HCT116 (cell line): ENCODE data around the gene ADORA1. TPM values are rescaled to one million over a fixed set of nuclear protein-coding genes. Genes with fewer than 3 reads are reported as not detected.

Experiments
- ATAC-seq: fragments of 200-7000 bp; cut with Tn5 transposase; 2 replicates; pipeline ENCODE4 v1.9.1; 2020; ENCODE audit warnings: mild to moderate bottlenecking, moderate library complexity
- BruUV-seq: library from RNA; stranded (reverse); fragments of 400-500 nt; replicated peaks from 2 replicates; lab custom pipeline; 2021; lab: Mats Ljungman, UMichigan
- CTCF ChIA-PET: fragments of 300-600 bp; sonication (Branson Sonifier 250); formaldehyde crosslinking; loops from one replicate; lab custom pipeline; 2021; ENCODE audit warnings: antibody characterized with exemption; lab: Charles Lee
- POLR2A ChIA-PET: fragments of 300-600, 350-600 bp; sonication (Branson Sonifier 250); formaldehyde crosslinking; loops from one replicate; lab custom pipeline; 2021; ENCODE audit warnings: antibody characterized with exemption; lab: Charles Lee
- RAD21 ChIA-PET, 2 experiments: fragments of 300-600 bp; sonication (Branson Sonifier 250); formaldehyde crosslinking; loops; one replicate each; lab custom pipeline; 2023; ENCODE audit warnings: low total read pairs in 2 of 2; ENCODE audit not compliant: uncharacterized antibody in 2 of 2, unreplicated experiment in 2 of 2, low non-redundant PET in 1 of 2; lab: Charles Lee
- DNase-seq: peaks from one replicate; pipeline ENCODE4 v3.0.0-alpha.2; 2010; ENCODE audit warnings: low read depth, low spot score
- H2AFZ ChIP-seq: fragments of 200-600 bp; shearing (Covaris generic), sonication (generic); 2 replicates; pipeline ENCODE4 v1.6.1; 2017; ENCODE audit warnings: low read depth, mixed run types, mixed read lengths, antibody characterized with exemption, low read length; ENCODE audit not compliant: poor library complexity, severe bottlenecking
- H3K27ac ChIP-seq: 2 replicates; pipeline ENCODE4 v1.5.1; 2012; ENCODE audit warnings: low read depth, low read length
- H3K27me3 ChIP-seq: fragments of 200-600 bp; sonication (generic); 2 replicates; pipeline ENCODE4 v1.6.1; 2016; ENCODE audit warnings: mixed run types, low read length, mixed read lengths; ENCODE audit not compliant: insufficient read depth
- H3K36me3 ChIP-seq, 2 experiments: fragments of 200-500 bp in 1 of 2; fragments of 200-600 bp in 1 of 2; sonication (Bioruptor generic) in 1 of 2; sonication (generic) in 1 of 2; 2 replicates each; pipeline versions ENCODE4 v1.5.1 to v1.6.1; 2014 to 2016; ENCODE audit warnings: low read length in 2 of 2, inconsistent platforms in 1 of 2, mixed read lengths in 1 of 2, mixed run types in 1 of 2; ENCODE audit not compliant: insufficient read depth in 2 of 2, control insufficient read depth in 1 of 2
- H3K4me1 ChIP-seq, 2 experiments: fragments of 200-600 bp in 1 of 2; sonication (generic) in 1 of 2; 2 replicates each; pipeline versions ENCODE4 v1.5.1 to v1.6.1; 2012 to 2017; ENCODE audit warnings: low read length in 2 of 2, inconsistent platforms in 1 of 2, mild to moderate bottlenecking in 1 of 2, mixed read lengths in 1 of 2, mixed run types in 1 of 2, moderate library complexity in 1 of 2; ENCODE audit not compliant: insufficient read depth in 2 of 2, control insufficient read depth in 1 of 2
- H3K4me2 ChIP-seq: fragments of 200-600 bp; sonication (generic); 2 replicates; pipeline ENCODE4 v1.6.1; 2017; ENCODE audit warnings: mixed run types, low read length, mixed read lengths
- H3K4me3 ChIP-seq, 2 experiments: fragments of 200-600 bp in 1 of 2; sonication (generic) in 1 of 2; replicated peaks in 1 of 2; 2 replicates each; pipeline ENCODE4 v1.5.1; 2011 to 2016; ENCODE audit warnings: low read length in 2 of 2, control low read depth in 1 of 2, low read depth in 1 of 2, mild to moderate bottlenecking in 1 of 2, mixed read lengths in 1 of 2, mixed run types in 1 of 2
- H3K79me2 ChIP-seq: fragments of 200-600 bp; sonication (generic); 2 replicates; pipeline ENCODE4 v1.6.1; 2017; ENCODE audit warnings: mild to moderate bottlenecking, mixed run types, low read length, moderate library complexity, mixed read lengths; ENCODE audit not compliant: insufficient read depth
- H3K9ac ChIP-seq: fragments of 200-600 bp; sonication (generic); 2 replicates; pipeline ENCODE4 v1.6.1; 2016; ENCODE audit warnings: low read length, mixed read lengths
- H3K9me2 ChIP-seq: fragments of 200-600 bp; sonication (generic), shearing (Covaris generic); 2 replicates; pipeline ENCODE4 v1.6.1; 2017; ENCODE audit warnings: mixed run types, mild to moderate bottlenecking, moderate library complexity; ENCODE audit not compliant: insufficient read depth
- H3K9me3 ChIP-seq, 2 experiments: fragments of 200-500 bp in 1 of 2; fragments of 200-600 bp in 1 of 2; sonication (Bioruptor generic) in 1 of 2; sonication (generic) in 1 of 2; 2 replicates each; pipeline ENCODE4 v1.6.1; 2014 to 2017; ENCODE audit warnings: low read length in 2 of 2, mixed read lengths in 2 of 2, inconsistent platforms in 1 of 2, low read depth in 1 of 2, mild to moderate bottlenecking in 1 of 2, mixed run types in 1 of 2, moderate library complexity in 1 of 2; ENCODE audit not compliant: control insufficient read depth in 1 of 2, insufficient read depth in 1 of 2
- H4K20me1 ChIP-seq: fragments of 200-600 bp; sonication (generic), shearing (Covaris generic); 2 replicates; pipeline ENCODE4 v1.6.1; 2017; ENCODE audit warnings: mixed run types, mild to moderate bottlenecking, moderate library complexity; ENCODE audit not compliant: insufficient read depth
- CBX3 ChIP-seq: IDR thresholded peaks from 2 replicates; pipeline ENCODE4 v1.6.1; 2012; ENCODE audit warnings: low read depth
- CEBPB ChIP-seq: IDR thresholded peaks from 2 replicates; pipeline ENCODE4 v1.6.1; 2012; ENCODE audit warnings: low read depth
- EGR1 ChIP-seq: IDR thresholded peaks from 2 replicates; pipeline ENCODE4 v1.6.1; 2012; ENCODE audit warnings: low read depth
- ELF1 ChIP-seq: IDR thresholded peaks from 2 replicates; pipeline ENCODE4 v1.6.1; 2012; ENCODE audit warnings: low read depth, borderline replicate concordance
- EZH2 ChIP-seq: fragments of 200-600 bp; sonication (generic); IDR thresholded peaks from 2 replicates; pipeline ENCODE4 v1.6.1; 2017; ENCODE audit warnings: antibody characterized with exemption, mixed run types
- EZH2phosphoT487 ChIP-seq: fragments of 200-600 bp; IDR thresholded peaks from 2 replicates; pipeline ENCODE4 v1.6.1; 2018; ENCODE audit warnings: antibody characterized with exemption, borderline replicate concordance
- FOSL1 ChIP-seq: IDR thresholded peaks from 2 replicates; pipeline ENCODE4 v1.6.1; 2012; ENCODE audit warnings: low read depth
- JUND ChIP-seq: IDR thresholded peaks from 2 replicates; pipeline ENCODE4 v1.6.1; 2012
- MAX ChIP-seq: IDR thresholded peaks from 2 replicates; pipeline ENCODE4 v1.6.1; 2012
- POLR2AphosphoS5 ChIP-seq: IDR thresholded peaks from 2 replicates; pipeline ENCODE4 v1.6.1; 2011; ENCODE audit warnings: mild to moderate bottlenecking, low read depth, low read length, moderate library complexity
- RAD21 ChIP-seq: IDR thresholded peaks from 2 replicates; pipeline ENCODE4 v1.6.1; 2012; ENCODE audit warnings: low read depth, mild to moderate bottlenecking
- REST ChIP-seq: IDR thresholded peaks from 2 replicates; pipeline ENCODE4 v1.6.1; 2012; ENCODE audit warnings: low read depth
- SIN3A ChIP-seq: IDR thresholded peaks from 2 replicates; pipeline ENCODE4 v1.6.1; 2012; ENCODE audit warnings: low read depth
- SP1 ChIP-seq: IDR thresholded peaks from 2 replicates; pipeline ENCODE4 v1.6.1; 2012; ENCODE audit warnings: low read depth
- SRF ChIP-seq: IDR thresholded peaks from 2 replicates; pipeline ENCODE4 v1.6.1; 2012; ENCODE audit warnings: low read depth
- TCF7L2 ChIP-seq: IDR thresholded peaks from 2 replicates; pipeline ENCODE4 v1.7.0; 2011; ENCODE audit warnings: borderline replicate concordance, inconsistent platforms; ENCODE audit not compliant: insufficient read depth, insufficient read length; ENCODE audit errors: extremely low read depth
- ZFX ChIP-seq: fragments of 450-650 bp; IDR thresholded peaks from 2 replicates; pipeline ENCODE4 v1.6.1; 2017
- ZNF274 ChIP-seq: fragments of 200-500 bp; sonication (Bioruptor generic); IDR thresholded peaks from 2 replicates; pipeline ENCODE4 v1.6.1; 2014; ENCODE audit warnings: mild to moderate bottlenecking, low read depth, low read length, inconsistent platforms
- intact Hi-C: fragments of 100-400 bp; cut with micrococcal nuclease; formaldehyde crosslinking; loops from 2 replicates; pipeline ENCODE4 v1.10.0; 2022
- total RNA-seq: library from RNA; stranded (reverse); gene quantifications from one replicate; pipeline ENCODE4 v1.2.1, GENCODE V29; 2021; ENCODE audit not compliant: unreplicated experiment
- TF ChIP-seq, protein P1 (sequence below): IDR thresholded peaks from 2 replicates; pipeline ENCODE4 v1.6.1; 2012
- TF ChIP-seq, protein P2 (sequence below): IDR thresholded peaks from 2 replicates; pipeline ENCODE4 v1.6.1; 2011; ENCODE audit warnings: mild to moderate bottlenecking, low read length, moderate library complexity; ENCODE audit not compliant: insufficient replicate concordance; ENCODE audit errors: extremely low read depth

Gene ADORA1
- total RNA-seq, 1 experiment from 2014 or later, result 2.8 TPM

GRCh38 chr1:203152158-203153034 lies 24.9 kb downstream of the ADORA1 start:
- H3K9me3 ChIP-seq, result no peaks in the 10 kb centered on the region
- H4K20me1 ChIP-seq, result no peaks in the 10 kb centered on the region
- H2AFZ ChIP-seq, result no peak overlapping the region
- H3K4me1 ChIP-seq, result peaks cover 3 to 33% of the 10 kb centered on the region in 2 experiments; a peak in 3 of 4 replicates
- ChIA-PET POLR2A (no interaction called here), RAD21 (no interaction called here), CTCF (interaction anchor here (1.4 kb wide), 1 partner anchor 14 kb away, joined by 3 read pairs; no protein-coding TSS in a partner anchor)
- H3K9ac ChIP-seq, result no peak overlapping the region
- no peaks in the 10 kb centered on the region for H3K27me3 ChIP-seq
- DNase-seq, result no peak
- BruUV-seq, result no TSS peak
- peak overlapping the region; percentile 16; the same call in 1 of the 2 replicates for H3K4me2 ChIP-seq
- H3K79me2 ChIP-seq, result no peaks in the 10 kb centered on the region
- H3K4me3 ChIP-seq, result no peak overlapping the region
- H3K27ac ChIP-seq, result no peak overlapping the region
- ATAC-seq, result peak; percentile 63
- intact Hi-C loops, result no loop called here
- no peaks in the 10 kb centered on the region for H3K9me2 ChIP-seq
- no peaks in the 10 kb centered on the region for H3K36me3 ChIP-seq
- TF ChIP-seq CBX3 (no peak), REST (no peak), MAX (no peak), ZFX (no peak), RAD21 (no peak), CEBPB (peak; percentile 43; the same call in 1 of the 2 replicates), TCF7L2 (no peak), JUND (peak; percentile 45; the same call in 1 of the 2 replicates), EZH2 (no peak), ZNF274 (no peak), FOSL1 (peak; percentile 60), EGR1 (no peak), ELF1 (no peak), SRF (no peak), SIN3A (no peak), POLR2AphosphoS5 (no peak), EZH2phosphoT487 (no peak), SP1 (peak; percentile 20; the same call in 1 of the 2 replicates)
- TF ChIP-seq, protein P1, sequence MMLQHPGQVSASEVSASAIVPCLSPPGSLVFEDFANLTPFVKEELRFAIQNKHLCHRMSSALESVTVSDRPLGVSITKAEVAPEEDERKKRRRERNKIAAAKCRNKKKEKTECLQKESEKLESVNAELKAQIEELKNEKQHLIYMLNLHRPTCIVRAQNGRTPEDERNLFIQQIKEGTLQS, result no peak
- TF ChIP-seq, protein P2, sequence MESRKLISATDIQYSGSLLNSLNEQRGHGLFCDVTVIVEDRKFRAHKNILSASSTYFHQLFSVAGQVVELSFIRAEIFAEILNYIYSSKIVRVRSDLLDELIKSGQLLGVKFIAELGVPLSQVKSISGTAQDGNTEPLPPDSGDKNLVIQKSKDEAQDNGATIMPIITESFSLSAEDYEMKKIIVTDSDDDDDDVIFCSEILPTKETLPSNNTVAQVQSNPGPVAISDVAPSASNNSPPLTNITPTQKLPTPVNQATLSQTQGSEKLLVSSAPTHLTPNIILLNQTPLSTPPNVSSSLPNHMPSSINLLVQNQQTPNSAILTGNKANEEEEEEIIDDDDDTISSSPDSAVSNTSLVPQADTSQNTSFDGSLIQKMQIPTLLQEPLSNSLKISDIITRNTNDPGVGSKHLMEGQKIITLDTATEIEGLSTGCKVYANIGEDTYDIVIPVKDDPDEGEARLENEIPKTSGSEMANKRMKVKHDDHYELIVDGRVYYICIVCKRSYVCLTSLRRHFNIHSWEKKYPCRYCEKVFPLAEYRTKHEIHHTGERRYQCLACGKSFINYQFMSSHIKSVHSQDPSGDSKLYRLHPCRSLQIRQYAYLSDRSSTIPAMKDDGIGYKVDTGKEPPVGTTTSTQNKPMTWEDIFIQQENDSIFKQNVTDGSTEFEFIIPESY, result no peak
